Uterus (tissue), 4 donors: ENCODE measurements around the gene TRMT44. TPM values are rescaled to one million over a fixed set of nuclear protein-coding genes. Genes with fewer than 3 reads are reported as not detected.

Source experiments
- DNase-seq, 2 donors: peaks; one replicate each; pipeline ENCODE4 v3.0.0-alpha.2; 2019 to 2020
- H3K27ac ChIP-seq, 2 donors: fragments of 200-600 bp; sonication (generic); 1 replicate in 1 of 2; 2 replicates in 1 of 2; pipeline ENCODE4 v1.5.1; 2016 to 2018
- H3K27me3 ChIP-seq, 2 donors: fragments of 200-600 bp; sonication (generic); one replicate each; pipeline ENCODE4 v1.5.1; 2018 to 2019; ENCODE audit warnings: control low read depth in 1 of 2
- H3K36me3 ChIP-seq, 2 donors: fragments of 200-600 bp; sonication (generic); one replicate each; pipeline ENCODE4 v1.5.1; 2019; ENCODE audit warnings: control low read depth in 1 of 2
- H3K4me1 ChIP-seq, 2 donors: fragments of 200-600 bp; sonication (generic); one replicate each; pipeline ENCODE4 v1.5.1; 2018 to 2019; ENCODE audit warnings: control low read depth in 1 of 2
- H3K4me3 ChIP-seq, 2 donors: fragments of 200-600 bp; sonication (generic); 1 replicate in 1 of 2; 2 replicates in 1 of 2; pipeline ENCODE4 v1.5.1; 2018 to 2019; ENCODE audit warnings: mild to moderate bottlenecking in 1 of 2
- H3K9me3 ChIP-seq, 2 donors: fragments of 200-600 bp; sonication (generic); one replicate each; pipeline ENCODE4 v1.5.1; 2019; ENCODE audit warnings: control low read depth in 1 of 2
- POLR2A ChIP-seq, 2 donors: fragments of 450-650 bp; IDR thresholded peaks; one replicate each; pipeline ENCODE4 v1.6.1; 2016; ENCODE audit warnings: antibody characterized with exemption in 2 of 2, mild to moderate bottlenecking in 1 of 2, moderate library complexity in 1 of 2
- intact Hi-C: fragments of 100-400 bp; cut with DNase I; formaldehyde crosslinking; loops from one replicate; pipeline ENCODE4 v1.15.1; 2023; ENCODE audit warnings: low total_unique reads
- total RNA-seq, 4 donors: library from RNA; depleted of rRNA in 3 of 4; stranded (reverse); fragments of >200 nt in 3 of 4; gene quantifications; one replicate each; pipeline versions ENCODE4 v1.1.0 to v1.2.4, GENCODE V29; 2014 to 2023
- TF ChIP-seq, protein P1 (sequence below), 4 experiments: fragments of 200-600 bp in 2 of 4; fragments of 450-650 bp in 2 of 4; sonication (generic) in 2 of 4; IDR thresholded peaks; one replicate each; pipeline ENCODE4 v1.5.1; 2016 to 2019; ENCODE audit warnings: antibody characterized with exemption in 4 of 4, mild to moderate bottlenecking in 2 of 4, moderate library complexity in 1 of 4
- donor health status: DM: yes; HTN: yes; CAD: no.

The TRMT44 gene
- total RNA-seq, 4 donors from 2014 or later = 3.3 to 38.8 (median 32.3) TPM

- H3K27ac ChIP-seq = no peak overlapping the region
- H3K36me3 ChIP-seq = no peaks in the 10 kb centered on the region
- H3K27me3 ChIP-seq = no peaks in the 10 kb centered on the region
- no peaks in the 10 kb centered on the region for H3K4me1 ChIP-seq
- TF ChIP-seq, protein P1, sequence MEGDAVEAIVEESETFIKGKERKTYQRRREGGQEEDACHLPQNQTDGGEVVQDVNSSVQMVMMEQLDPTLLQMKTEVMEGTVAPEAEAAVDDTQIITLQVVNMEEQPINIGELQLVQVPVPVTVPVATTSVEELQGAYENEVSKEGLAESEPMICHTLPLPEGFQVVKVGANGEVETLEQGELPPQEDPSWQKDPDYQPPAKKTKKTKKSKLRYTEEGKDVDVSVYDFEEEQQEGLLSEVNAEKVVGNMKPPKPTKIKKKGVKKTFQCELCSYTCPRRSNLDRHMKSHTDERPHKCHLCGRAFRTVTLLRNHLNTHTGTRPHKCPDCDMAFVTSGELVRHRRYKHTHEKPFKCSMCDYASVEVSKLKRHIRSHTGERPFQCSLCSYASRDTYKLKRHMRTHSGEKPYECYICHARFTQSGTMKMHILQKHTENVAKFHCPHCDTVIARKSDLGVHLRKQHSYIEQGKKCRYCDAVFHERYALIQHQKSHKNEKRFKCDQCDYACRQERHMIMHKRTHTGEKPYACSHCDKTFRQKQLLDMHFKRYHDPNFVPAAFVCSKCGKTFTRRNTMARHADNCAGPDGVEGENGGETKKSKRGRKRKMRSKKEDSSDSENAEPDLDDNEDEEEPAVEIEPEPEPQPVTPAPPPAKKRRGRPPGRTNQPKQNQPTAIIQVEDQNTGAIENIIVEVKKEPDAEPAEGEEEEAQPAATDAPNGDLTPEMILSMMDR (IDR thresholded peaks at IDR 0.05) = no peak
- no peak for TF ChIP-seq POLR2A (IDR thresholded peaks at IDR 0.05)
- no peaks in the 10 kb centered on the region for H3K9me3 ChIP-seq
- no peak for DNase-seq
- intact Hi-C loops = no loop called here
- no peak overlapping the region for H3K4me3 ChIP-seq
Measured at GRCh38 chr4:8522160-8523120, 81.9 kb downstream of the TRMT44 start.

DNA sequence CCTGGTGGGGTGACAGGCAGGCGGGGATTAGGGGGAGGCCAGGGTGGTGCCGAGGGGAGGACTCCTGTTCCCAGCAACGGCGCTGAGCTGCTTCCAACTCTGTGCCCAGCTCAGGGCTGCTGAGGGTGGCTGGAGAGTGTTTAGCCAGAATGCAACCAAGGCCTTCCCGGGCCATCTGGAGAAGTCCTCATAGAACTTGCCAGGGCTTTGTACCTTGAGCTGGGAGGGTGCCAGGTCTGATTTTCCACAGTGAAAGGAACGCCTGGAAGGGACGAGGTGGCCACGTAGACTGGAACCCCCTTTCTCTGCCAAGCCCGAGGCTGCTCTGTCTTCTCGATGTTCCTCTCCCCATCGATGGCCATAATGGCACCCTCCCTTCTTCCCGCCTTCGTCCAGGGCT lies 82.6 kb downstream of the TRMT44 start:
- no peaks in the 10 kb centered on the region for H3K4me1 ChIP-seq
- no peaks in the 10 kb centered on the region for H3K36me3 ChIP-seq
- no peaks in the 10 kb centered on the region for H3K9me3 ChIP-seq
- TF ChIP-seq, protein P1 (IDR thresholded peaks at IDR 0.05) = no peak
- no peak for TF ChIP-seq POLR2A (IDR thresholded peaks at IDR 0.05)
- intact Hi-C loops = no loop called here
- no peak overlapping the region for H3K4me3 ChIP-seq
- no peaks in the 10 kb centered on the region for H3K27me3 ChIP-seq
- no peak overlapping the region for H3K27ac ChIP-seq
- DNase-seq = no peak

GRCh38 chr4:8523766-8524165 lies 83.2 kb downstream of the TRMT44 start:
- Histone ChIP-seq H3K36me3 (no peaks in the 10 kb centered on the region), H3K4me1 (no peaks in the 10 kb centered on the region), H3K27me3 (no peaks in the 10 kb centered on the region), H3K9me3 (no peaks in the 10 kb centered on the region), H3K27ac (no peak overlapping the region), H3K4me3 (no peak overlapping the region)
- intact Hi-C loops = no loop called here
- TF ChIP-seq POLR2A (IDR thresholded peaks at IDR 0.05) = no peak
- TF ChIP-seq, protein P1 (IDR thresholded peaks at IDR 0.05) = no peak
- DNase-seq = no peak

DNA sequence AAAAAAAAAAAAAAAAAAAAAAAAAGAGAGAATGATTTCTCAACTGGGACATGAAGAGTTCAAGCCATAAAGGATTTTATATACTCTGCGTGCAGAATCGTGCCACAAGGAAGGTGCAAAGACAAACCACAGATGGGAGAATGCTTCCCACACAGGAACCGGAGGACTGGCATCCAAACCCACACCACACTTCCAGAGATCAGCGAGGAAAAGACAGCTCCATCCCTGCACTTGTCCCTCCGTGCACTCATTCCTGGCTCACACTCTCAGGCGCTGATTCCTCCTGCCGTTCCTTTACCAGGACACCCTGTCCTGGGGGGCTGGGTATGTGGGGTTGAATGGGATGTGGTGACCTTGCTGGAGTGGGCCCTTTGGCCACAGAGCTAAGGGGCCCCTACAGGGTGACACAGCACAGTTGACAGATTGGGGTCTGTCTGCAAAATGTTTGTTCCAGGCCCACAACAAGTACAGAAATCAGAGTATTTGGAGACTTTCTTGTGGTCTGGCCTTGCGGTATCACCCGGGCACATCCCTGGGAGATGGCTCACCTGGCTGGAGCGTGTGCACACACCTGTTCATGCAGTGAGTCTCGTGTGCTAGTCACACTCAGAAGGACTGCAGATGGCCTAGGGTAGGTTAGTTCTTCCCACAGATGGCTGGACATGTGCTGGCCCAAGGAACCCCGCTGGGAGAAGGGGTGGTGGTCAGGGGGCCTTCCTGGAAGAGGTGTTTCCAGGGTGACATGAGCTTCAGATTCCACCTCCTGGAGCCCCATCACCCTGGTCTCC lies 84.2 kb downstream of the TRMT44 start:
- H3K27ac ChIP-seq = no peak overlapping the region
- intact Hi-C loops = no loop called here
- TF ChIP-seq, protein P1 (IDR thresholded peaks at IDR 0.05) = no peak
- no peak for TF ChIP-seq POLR2A (IDR thresholded peaks at IDR 0.05)
- no peaks in the 10 kb centered on the region for H3K27me3 ChIP-seq
- H3K9me3 ChIP-seq = no peaks in the 10 kb centered on the region
- no peaks in the 10 kb centered on the region for H3K36me3 ChIP-seq
- no peak for DNase-seq
- H3K4me1 ChIP-seq = no peaks in the 10 kb centered on the region
- H3K4me3 ChIP-seq = no peak overlapping the region
